Breast epithelium (tissue), 4 donors: ENCODE results near the gene EFHC2. TPM values are rescaled to one million over a fixed set of nuclear protein-coding genes. Genes with fewer than 3 reads are reported as not detected.
"Not testable (repeated sequence)": the region's sequence is repeated elsewhere in the genome, so short reads cannot be mapped to it uniquely, and the experiment has no call there.

Experiments used
- DNase-seq, 2 donors: peaks; one replicate each; pipeline ENCODE4 v3.0.0-alpha.2; 2019; ENCODE audit warnings: low spot score in 2 of 2
- H3K27ac ChIP-seq, 2 donors: fragments of 200-600 bp; sonication (generic) in 1 of 2; one replicate each; pipeline ENCODE4 v1.5.1; 2016 to 2019; ENCODE audit warnings: mild to moderate bottlenecking in 1 of 2
- H3K27me3 ChIP-seq, 2 donors: fragments of 200-600 bp; sonication (generic) in 1 of 2; one replicate each; pipeline versions ENCODE4 v1.5.1 to v1.6.0; 2017 to 2019; ENCODE audit warnings: control low read depth in 1 of 2, mild to moderate bottlenecking in 1 of 2
- H3K36me3 ChIP-seq: fragments of 200-600 bp; one replicate; pipeline ENCODE4 v1.5.1; 2019
- H3K4me1 ChIP-seq, 2 donors: fragments of 200-600 bp; sonication (generic); one replicate each; pipeline ENCODE4 v1.5.1; 2016 to 2019; ENCODE audit warnings: control low read depth in 1 of 2
- H3K4me3 ChIP-seq, 3 donors: fragments of 200-600 bp; sonication (generic); 1 replicate in 2 of 3; 2 replicates in 1 of 3; pipeline ENCODE4 v1.5.1; 2016 to 2019; ENCODE audit warnings: mild to moderate bottlenecking in 3 of 3, moderate library complexity in 2 of 3
- H3K9me3 ChIP-seq, 2 donors: fragments of 200-600 bp; sonication (generic) in 1 of 2; one replicate each; pipeline ENCODE4 v1.5.1; 2016 to 2019; ENCODE audit warnings: control low read depth in 1 of 2
- CTCF ChIP-seq, 3 donors: fragments of 450-650 bp; IDR thresholded peaks; one replicate each; pipeline ENCODE4 v1.5.1; 2016 to 2017; ENCODE audit warnings: antibody characterized with exemption in 3 of 3, mild to moderate bottlenecking in 3 of 3, moderate library complexity in 3 of 3
- POLR2A ChIP-seq: fragments of 450-650 bp; IDR thresholded peaks from one replicate; pipeline ENCODE4 v1.6.1; 2016; ENCODE audit warnings: antibody characterized with exemption, mild to moderate bottlenecking, moderate library complexity
- POLR2AphosphoS5 ChIP-seq, 3 donors: sonication (generic); formaldehyde crosslinking; IDR thresholded peaks; one replicate each; pipeline ENCODE4 v1.6.1; 2017; ENCODE audit warnings: antibody characterized with exemption in 3 of 3
- intact Hi-C: fragments of 100-400 bp; cut with DNase I; formaldehyde crosslinking; loops from one replicate; pipeline ENCODE4 v1.15.1; 2023; ENCODE audit warnings: low total_unique reads
- total RNA-seq, 3 donors: library from RNA; depleted of rRNA; stranded (reverse); fragments of >200 nt; gene quantifications; one replicate each; pipeline ENCODE4 v1.1.0, GENCODE V29; 2016

EFHC2 gene
- total RNA-seq, 3 donors from 2014 or later: 0.32 to 1.9 (median 0.66) TPM

- Histone ChIP-seq H3K4me3 (no peak overlapping the region), H3K4me1 (no peaks in the 10 kb centered on the region), H3K36me3 (no peaks in the 10 kb centered on the region), H3K27ac (no peak overlapping the region), H3K9me3 (peaks cover 0 to 2% of the 10 kb centered on the region in 2 donors), H3K27me3 (peaks cover 0 to 11% of the 10 kb centered on the region in 2 donors)
- TF ChIP-seq CTCF (IDR thresholded peaks at IDR 0.05) (no peak), POLR2A (no peak), POLR2AphosphoS5 (IDR thresholded peaks at IDR 0.05) (no peak)
- intact Hi-C loops: no loop called here
- no peak for DNase-seq
Observed at GRCh38 chrX:44261286-44261685, 82.2 kb downstream of the EFHC2 start.

GRCh38 chrX:44260609-44261008 lies 82.9 kb downstream of the EFHC2 start:
- Histone ChIP-seq H3K27me3 (peaks cover 0 to 11% of the 10 kb centered on the region in 2 donors), H3K9me3 (peaks cover 0 to 8% of the 10 kb centered on the region in 2 donors), H3K4me3 (no peak overlapping the region), H3K4me1 (no peaks in the 10 kb centered on the region), H3K27ac (no peak overlapping the region), H3K36me3 (no peaks in the 10 kb centered on the region)
- DNase-seq: no peak
- TF ChIP-seq CTCF (IDR thresholded peaks at IDR 0.05): no peak
- no peak for TF ChIP-seq POLR2A
- TF ChIP-seq POLR2AphosphoS5 (IDR thresholded peaks at IDR 0.05): no peak
- intact Hi-C loops: no loop called here

GRCh38 chrX:44255742-44256141 lies 87.7 kb downstream of the EFHC2 start:
- DNase-seq, H3K36me3 ChIP-seq, H3K27ac ChIP-seq, intact Hi-C loops, H3K4me3 ChIP-seq, H3K9me3 ChIP-seq, H3K4me1 ChIP-seq: not testable (repeated sequence)
- H3K27me3 ChIP-seq: peaks cover 0 to 18% of the 10 kb centered on the region in 2 donors

GRCh38 chrX:44253575-44253942 lies 89.9 kb downstream of the EFHC2 start:
- intact Hi-C loops: loop anchor here (5.0 kb wide), 1 partner anchor 281 kb away; the partner anchor contains the start of gene NDP
- no peak for TF ChIP-seq POLR2AphosphoS5 (IDR thresholded peaks at IDR 0.05)
- no peak for TF ChIP-seq POLR2A
- TF ChIP-seq CTCF (IDR thresholded peaks at IDR 0.05): no peak
- no peak for DNase-seq

GRCh38 chrX:44252688-44253574 lies 90.5 kb downstream of the EFHC2 start:
- DNase-seq: peak in 1 of 2 donors; percentile 20
- H3K36me3 ChIP-seq, H3K9me3 ChIP-seq, H3K4me1 ChIP-seq: not testable (repeated sequence)
- Histone ChIP-seq H3K27ac (peak overlapping the region in 1 of 2 donors; percentile 38), H3K27me3 (peaks cover 0 to 26% of the 10 kb centered on the region in 2 donors), H3K4me3 (peak overlapping the region; percentile 7 to 44 (median 17))
- intact Hi-C loops: loop anchor here (5.0 kb wide), 1 partner anchor 281 kb away; the partner anchor contains the start of gene NDP

More at GRCh38 chrX:44253575-44253942, 89.9 kb downstream of the EFHC2 start:
- H3K27ac ChIP-seq: peak overlapping the region in 1 of 2 donors; percentile 38
- H3K4me1 ChIP-seq: peaks cover 0 to 3% of the 10 kb centered on the region in 2 donors
- peak overlapping the region in 2 of 3 donors; percentile 17 to 44 for H3K4me3 ChIP-seq
- peaks cover 0 to 22% of the 10 kb centered on the region in 2 donors for H3K27me3 ChIP-seq
- H3K36me3 ChIP-seq: no peaks in the 10 kb centered on the region
- H3K9me3 ChIP-seq: peaks cover 0 to 8% of the 10 kb centered on the region in 2 donors

- Histone ChIP-seq H3K4me3 (no peak overlapping the region), H3K27ac (no peak overlapping the region), H3K27me3 (peaks cover 0 to 36% of the 10 kb centered on the region in 2 donors), H3K9me3 (no peaks in the 10 kb centered on the region), H3K36me3 (no peaks in the 10 kb centered on the region), H3K4me1 (no peaks in the 10 kb centered on the region)
- no peak for TF ChIP-seq CTCF (IDR thresholded peaks at IDR 0.05)
- TF ChIP-seq POLR2A: no peak
- no peak for TF ChIP-seq POLR2AphosphoS5 (IDR thresholded peaks at IDR 0.05)
- intact Hi-C loops: no loop called here
- DNase-seq: no peak
Observed at GRCh38 chrX:44247468-44247867, 96.0 kb downstream of the EFHC2 start.
